GM12878 (cell line): Measurements from ENCODE around the gene PLTP. TPM values are rescaled to one million over a fixed set of nuclear protein-coding genes. Genes with fewer than 3 reads are reported as not detected.

ENCODE experiments used
- ATAC-seq: fragments of 200-7000 bp; cut with Tn5 transposase; 3 replicates; pipeline ENCODE4 v1.9.1; 2020; ENCODE audit warnings: mild to moderate bottlenecking, moderate library complexity
- BruUV-seq: library from RNA; stranded (reverse); fragments of 400-500 nt; replicated peaks from 2 replicates; lab custom pipeline; 2021; lab: Mats Ljungman, UMichigan
- CTCF ChIA-PET: fragments of 300-600 bp; sonication (Branson Sonifier 250); formaldehyde crosslinking; extraction: SDS; loops from one replicate; lab custom pipeline; 2021; ENCODE audit warnings: inconsistent platforms; lab: Yijun Ruan, JAX
- POLR2A ChIA-PET: fragments of 350-600 bp; formaldehyde crosslinking; extraction: SDS; loops from one replicate; lab custom pipeline; 2021; ENCODE audit warnings: inconsistent platforms; lab: Charles Lee
- RAD21 ChIA-PET: fragments of 300-600 bp; sonication (Branson Sonifier 250); formaldehyde crosslinking; loops from one replicate; lab custom pipeline; 2023; ENCODE audit warnings: antibody characterized with exemption; ENCODE audit not compliant: unreplicated experiment; lab: Charles Lee
- SMC1A ChIA-PET: fragments of 300-600 bp; sonication (Branson Sonifier 250); formaldehyde crosslinking; loops from one replicate; lab custom pipeline; 2023; ENCODE audit not compliant: unreplicated experiment, uncharacterized antibody; lab: Charles Lee
- DNase-seq: peaks from one replicate; pipeline ENCODE4 v3.0.0-alpha.2; 2011; ENCODE audit warnings: low read depth, low spot score
- FAIRE-seq: peaks from 3 replicates; lab custom pipeline; 2011; peaks lifted over from hg19 to GRCh38; lab: Jason Lieb, UNC
- H2AFZ ChIP-seq: 2 replicates; pipeline ENCODE4 v1.6.0; 2011; ENCODE audit warnings: low read depth, low read length, control low read depth; ENCODE audit not compliant: control insufficient read depth
- H3K27ac ChIP-seq: 2 replicates; pipeline ENCODE4 v1.5.1; 2011; ENCODE audit warnings: control low read depth; ENCODE audit not compliant: control insufficient read depth, insufficient read depth
- H3K27me3 ChIP-seq, 2 experiments: replicated peaks in 1 of 2; 2 replicates each; pipeline versions ENCODE4 v1.6.0 to v1.6.1; 2011; ENCODE audit warnings: low read length in 1 of 2; ENCODE audit not compliant: control insufficient read depth in 2 of 2, insufficient read depth in 2 of 2
- H3K36me3 ChIP-seq, 2 experiments: 2 replicates each; pipeline ENCODE4 v1.5.1; 2011; ENCODE audit warnings: low read length in 1 of 2; ENCODE audit not compliant: control insufficient read depth in 2 of 2, insufficient read depth in 2 of 2
- H3K4me1 ChIP-seq: 2 replicates; pipeline ENCODE4 v1.6.1; 2011; ENCODE audit warnings: mild to moderate bottlenecking, low read length, moderate library complexity, mixed read lengths; ENCODE audit not compliant: control insufficient read depth, insufficient read depth
- H3K4me2 ChIP-seq: 2 replicates; pipeline ENCODE4 v1.6.0; 2011; ENCODE audit warnings: control low read depth; ENCODE audit not compliant: control insufficient read depth, insufficient read depth
- H3K4me3 ChIP-seq: fragments of 200-600 bp; sonication (generic); 2 replicates; pipeline ENCODE4 v1.5.1; 2016
- H3K79me2 ChIP-seq: 2 replicates; pipeline ENCODE4 v1.6.0; 2011; ENCODE audit warnings: low read length; ENCODE audit not compliant: control insufficient read depth, insufficient read depth
- H3K9ac ChIP-seq: 2 replicates; pipeline ENCODE4 v1.8.0; 2011; ENCODE audit warnings: low read length, control low read depth, mixed read lengths; ENCODE audit not compliant: control insufficient read depth, insufficient read depth
- H3K9me3 ChIP-seq: replicated peaks from 3 replicates; pipeline ENCODE4 v1.5.1; 2011; ENCODE audit warnings: mild to moderate bottlenecking, low read length; ENCODE audit not compliant: control insufficient read depth, insufficient read depth
- H4K20me1 ChIP-seq: 2 replicates; pipeline ENCODE4 v1.6.0; 2011; ENCODE audit not compliant: control insufficient read depth, insufficient read depth
- ATF7 ChIP-seq: fragments of 450-650 bp; IDR thresholded peaks from 2 replicates; pipeline ENCODE4 v1.6.1; 2016; ENCODE audit warnings: low read depth, mild to moderate bottlenecking
- DPF2 ChIP-seq: fragments of 450-650 bp; IDR thresholded peaks from 2 replicates; pipeline ENCODE4 v1.6.1; 2017; ENCODE audit warnings: mild to moderate bottlenecking
- IRF4 ChIP-seq: IDR thresholded peaks from 2 replicates; pipeline ENCODE4 v1.6.1; 2011; ENCODE audit warnings: low read depth, low read length
- KDM1A ChIP-seq: fragments of 200-600 bp; sonication (generic); IDR thresholded peaks from 2 replicates; pipeline ENCODE4 v1.6.1; 2016; ENCODE audit warnings: borderline replicate concordance
- PBX3 ChIP-seq: IDR thresholded peaks from 2 replicates; pipeline ENCODE4 v1.6.1; 2011; ENCODE audit warnings: mild to moderate bottlenecking, low read depth, low read length, moderate library complexity; ENCODE audit not compliant: insufficient replicate concordance
- POLR2A ChIP-seq: IDR thresholded peaks from 2 replicates; pipeline ENCODE4 v1.6.1; 2011; ENCODE audit warnings: low read depth, mild to moderate bottlenecking, low read length
- POLR2AphosphoS2 ChIP-seq: IDR thresholded peaks from 2 replicates; pipeline ENCODE4 v1.6.1; 2011; ENCODE audit warnings: low read depth, mild to moderate bottlenecking, low read length, improper control_type of control experiment, moderate library complexity
- RB1 ChIP-seq: fragments of 450-650 bp; formaldehyde crosslinking; IDR thresholded peaks from 2 replicates; pipeline ENCODE4 v1.6.1; 2017; ENCODE audit warnings: mild to moderate bottlenecking, borderline replicate concordance
- USF1 ChIP-seq: IDR thresholded peaks from 2 replicates; pipeline ENCODE4 v1.6.1; 2011; ENCODE audit warnings: borderline replicate concordance, low read depth, mild to moderate bottlenecking, moderate library complexity, mixed read lengths, low read length; ENCODE audit not compliant: insufficient read depth; ENCODE audit errors: extremely low read length
- ZBTB40 ChIP-seq: fragments of 450-650 bp; IDR thresholded peaks from 2 replicates; pipeline ENCODE4 v1.6.1; 2016; ENCODE audit warnings: mild to moderate bottlenecking, moderate library complexity, borderline replicate concordance
- WGBS: methylation state at CpG from one replicate; pipeline ENCODE4 v1.1.6; 2016; ENCODE audit warnings: low lambda C conversion rate; ENCODE audit not compliant: insufficient replicate concordance, insufficient coverage; ENCODE audit errors: missing lambda C conversion rate; 5-methylcytosine and 5-hydroxymethylcytosine counted together
- in situ Hi-C: fragments of 300-500 bp; cut with MboI; formaldehyde crosslinking; loops from 9 replicates; pipeline ENCODE4 v1.14.3; 2018; ENCODE audit warnings: mixed read lengths
- intact Hi-C: fragments of 100-400 bp; cut with micrococcal nuclease; formaldehyde crosslinking; loops from one replicate; pipeline ENCODE4 v1.14.2; 2022; ENCODE audit not compliant: unreplicated experiment
- polyA plus RNA-seq, 11 experiments: library from polyadenylated mRNA; depleted of rRNA in 4 of 11; unstranded in 6 of 11; stranded (reverse) in 5 of 11; fragments of >200 nt; fragmentation: Nextera tagmentation in 4 of 11; fragmentation: Illumina TruSeq in 1 of 11; extraction: Ambion mirVana in 4 of 11; extraction: Trizol in 1 of 11; gene quantifications; 1 replicate in 1 of 11; 2 replicates in 10 of 11; pipeline versions ENCODE4 v1.2.1 to v1.2.3, GENCODE V29; 2011 to 2016; ENCODE audit warnings: inconsistent platforms in 2 of 11, missing spikeins in 2 of 11, low read depth in 1 of 11
- total RNA-seq, 4 experiments: library from RNA; depleted of rRNA in 3 of 4; stranded (reverse); fragments of >200 nt in 3 of 4; fragmentation: Illumina TruSeq in 1 of 4; extraction: Trizol in 1 of 4; gene quantifications; 2 replicates each; pipeline versions ENCODE4 v1.2.1 to v1.2.3, GENCODE V29; 2013 to 2021

The PLTP gene
- total and polyA plus RNA-seq, 10 of the 15 experiments (the other 5 are each of a cell fraction or from before 2014, with no cell fraction given) = 1.6 to 17.0 (median 7.6) TPM

GRCh38 chr20:45899046-45899835 lies 12.7 kb downstream of the PLTP start:
- Histone ChIP-seq H3K36me3 (peaks cover 0 to 3% of the 10 kb centered on the region in 2 experiments; a peak in 2 of 4 replicates), H3K9me3 (no peaks in the 10 kb centered on the region), H3K27me3 (no peaks in the 10 kb centered on the region), H3K9ac (no peak overlapping the region), H3K4me3 (no peak overlapping the region), H2AFZ (no peak overlapping the region), H3K4me1 (no peaks in the 10 kb centered on the region), H3K79me2 (no peaks in the 10 kb centered on the region), H3K27ac (no peak overlapping the region), H3K4me2 (no peak overlapping the region), H4K20me1 (no peaks in the 10 kb centered on the region)
- ATAC-seq (no peak), DNase-seq (no peak), FAIRE-seq (no peak)
- ChIA-PET POLR2A (interaction anchor here (0.6 kb wide), 1 partner anchor 10 kb away, joined by 3 read pairs; no protein-coding TSS in a partner anchor), RAD21 (no interaction called here), SMC1A (no interaction called here), CTCF (no interaction called here)
- TF ChIP-seq ATF7 (no peak), IRF4 (no peak), KDM1A (no peak), POLR2A (peak; percentile 30; the same call in 1 of the 2 replicates)
- 90% methylated on average over 12 of the region's 13 CpGs for WGBS
- BruUV-seq = TSS peak; percentile 50
- in situ Hi-C loops (no loop called here), intact Hi-C loops (no loop called here)

GRCh38 chr20:45898285-45898684 lies 13.7 kb downstream of the PLTP start:
- no peaks in the 10 kb centered on the region for H3K9me3 ChIP-seq
- ChIA-PET POLR2A (interaction anchor here (0.6 kb wide), 1 partner anchor 28 kb away, joined by 3 read pairs; no protein-coding TSS in a partner anchor), RAD21 (no interaction called here), SMC1A (no interaction called here), CTCF (no interaction called here)
- in situ Hi-C loops (no loop called here), intact Hi-C loops (no loop called here)
- WGBS = 93% methylated on average over 12 of the region's 12 CpGs
- no peaks in the 10 kb centered on the region for H3K27me3 ChIP-seq
- FAIRE-seq = no peak
- no peak overlapping the region for H2AFZ ChIP-seq
- peaks cover 0 to 4% of the 10 kb centered on the region in 2 experiments; a peak in 2 of 4 replicates for H3K36me3 ChIP-seq
- no peak overlapping the region for H3K9ac ChIP-seq
- ATAC-seq = no peak
- no peak overlapping the region for H3K4me3 ChIP-seq
- no peak overlapping the region for H3K27ac ChIP-seq
- H3K4me1 ChIP-seq = no peaks in the 10 kb centered on the region
- BruUV-seq = no TSS peak
- DNase-seq = no peak
- H3K79me2 ChIP-seq = no peaks in the 10 kb centered on the region
- H3K4me2 ChIP-seq = no peak overlapping the region
- no peaks in the 10 kb centered on the region for H4K20me1 ChIP-seq
- TF ChIP-seq DPF2 (no peak), ATF7 (no peak), RB1 (no peak), POLR2AphosphoS2 (no peak), PBX3 (no peak), ZBTB40 (no peak), USF1 (no peak)
